Ovary (tissue), 9 donors: ENCODE measurements around the gene LRRC63. TPM values are rescaled to one million over a fixed set of nuclear protein-coding genes. Genes with fewer than 3 reads are reported as not detected.

ENCODE experiments used
- DNase-seq, 5 donors: peaks; one replicate each; pipeline ENCODE4 v3.0.0-alpha.2; 2019 to 2020
- H3K27ac ChIP-seq, 2 donors: fragments of 200-600 bp; one replicate each; pipeline versions ENCODE4 v1.5.1 to v1.8.0; 2019 to 2022
- H3K27me3 ChIP-seq: fragments of 200-600 bp; one replicate; pipeline ENCODE4 v1.8.0; 2022
- H3K36me3 ChIP-seq: fragments of 200-600 bp; sonication (generic); one replicate; pipeline ENCODE4 v1.5.1; 2019
- H3K4me1 ChIP-seq: one replicate; pipeline ENCODE4 v1.8.1; 2013; ENCODE audit warnings: mild to moderate bottlenecking, moderate library complexity; ENCODE audit not compliant: insufficient read depth
- H3K4me3 ChIP-seq: fragments of 200-600 bp; sonication (generic); one replicate; pipeline ENCODE4 v1.5.1; 2017
- H3K9me3 ChIP-seq, 2 donors: fragments of 200-600 bp in 1 of 2; sonication (generic) in 1 of 2; one replicate each; pipeline versions ENCODE4 v1.5.1 to v1.8.1; 2013 to 2019; ENCODE audit warnings: mild to moderate bottlenecking in 1 of 2, moderate library complexity in 1 of 2
- EP300 ChIP-seq: sonication (generic); formaldehyde crosslinking; IDR thresholded peaks from one replicate; pipeline ENCODE4 v1.6.1; 2017; ENCODE audit warnings: antibody characterized with exemption
- POLR2A ChIP-seq: fragments of 450-650 bp; IDR thresholded peaks from one replicate; pipeline ENCODE4 v1.6.1; 2017; ENCODE audit warnings: antibody characterized with exemption, mild to moderate bottlenecking, moderate library complexity
- WGBS, 3 donors: extraction: QIAGEN DNeasy Blood & Tissue Kit in 1 of 3; methylation state at CpG; one replicate each; pipeline versions ENCODE4 v1.1.5 to v1.1.7; 2013 to 2017; 5-methylcytosine and 5-hydroxymethylcytosine counted together
- intact Hi-C, 4 donors: fragments of 100-400 bp; cut with DNase I; formaldehyde crosslinking; loops; one replicate each; pipeline versions ENCODE4 v1.11.0 to v1.15.1; 2022 to 2023
- polyA plus RNA-seq, 2 donors: library from polyadenylated mRNA; stranded (reverse); fragments of 200-250 nt in 1 of 2; fragments of 350-450 nt in 1 of 2; fragmentation: Illumina TruSeq in 1 of 2; extraction: RNeasy Lipid Tissue Mini Kit (QIAGEN cat#74804) in 1 of 2; gene quantifications; one replicate each; pipeline ENCODE4 v1.2.3, GENCODE V29; 2013 to 2014
- total RNA-seq, 7 donors: library from RNA; depleted of rRNA in 2 of 7; stranded (reverse); fragments of >200 nt in 2 of 7; fragmentation: NEBNext Ultra II Directional in 3 of 7; extraction: Animal tissue kit (Norgen Biotek cat#: 25700) in 3 of 7; gene quantifications; one replicate each; pipeline versions ENCODE4 v1.1.0 to v1.2.4, GENCODE V29; 2016 to 2023
- TF ChIP-seq, protein P1 (sequence below), 3 donors: fragments of 450-650 bp in 2 of 3; fragments of 200-600 bp in 1 of 3; IDR thresholded peaks; one replicate each; pipeline versions ENCODE4 v1.5.1 to v1.8.0; 2016 to 2022; ENCODE audit warnings: antibody characterized with exemption in 3 of 3, mild to moderate bottlenecking in 1 of 3
- donor health status: DM: no; HTN: no; CAD: no; lungs with moderate emphysema.
- donor health status: DM: no; HTN: no; CAD: no.
- donor health status: Bipolar disorder and iron deficiency.
- donor health status: DM: yes; HTN: yes; CAD: no.
- donor health status: DM: no; HTN: no; CAD: no.
- donor health status: DM: yes; HTN: yes; CAD: no.

Gene LRRC63
- total and polyA plus RNA-seq, 9 donors: 0.12 to 0.92 (median 0.22) TPM; not detected in 4

DNA sequence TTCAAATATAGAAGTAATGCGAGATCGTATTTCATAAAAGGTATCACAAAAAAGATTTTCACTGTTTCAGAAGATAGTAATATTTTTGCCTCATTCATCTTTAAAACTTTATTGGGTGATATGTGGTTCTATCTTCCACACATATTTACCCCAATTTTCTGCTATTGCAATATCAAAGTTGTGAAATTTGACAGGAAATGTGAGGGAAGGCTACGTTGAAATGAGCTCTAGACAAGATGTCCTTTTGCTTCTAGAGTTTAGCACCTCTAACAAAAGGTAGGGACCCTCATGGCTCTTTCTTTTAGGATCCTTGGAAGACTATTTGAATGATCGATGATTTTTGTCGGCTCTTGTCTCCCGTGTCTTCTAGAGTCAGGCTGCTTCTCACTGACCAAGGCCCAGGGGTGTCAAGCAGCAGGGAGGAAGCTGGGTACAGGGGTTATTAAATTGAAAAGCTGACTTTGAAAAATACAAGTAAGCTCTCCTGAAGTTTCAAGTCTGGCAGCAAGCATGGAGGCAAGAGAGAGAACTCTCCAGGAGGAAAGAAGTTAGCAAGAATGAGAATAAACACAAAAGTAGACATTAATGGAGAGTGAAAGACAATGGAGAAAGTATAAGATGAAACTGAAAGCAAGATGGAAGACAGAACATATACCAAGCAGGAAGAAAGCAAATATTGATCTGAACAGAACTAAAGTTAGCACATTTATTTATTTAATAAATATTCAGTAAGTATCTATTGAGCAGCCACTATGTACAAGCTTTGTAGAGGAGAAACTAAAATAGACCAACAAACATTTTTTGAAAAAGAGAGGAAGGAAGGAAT is 101.9 kb downstream of the LRRC63 start:
- TF ChIP-seq EP300 (no peak), POLR2A (no peak)
- TF ChIP-seq, protein P1, sequence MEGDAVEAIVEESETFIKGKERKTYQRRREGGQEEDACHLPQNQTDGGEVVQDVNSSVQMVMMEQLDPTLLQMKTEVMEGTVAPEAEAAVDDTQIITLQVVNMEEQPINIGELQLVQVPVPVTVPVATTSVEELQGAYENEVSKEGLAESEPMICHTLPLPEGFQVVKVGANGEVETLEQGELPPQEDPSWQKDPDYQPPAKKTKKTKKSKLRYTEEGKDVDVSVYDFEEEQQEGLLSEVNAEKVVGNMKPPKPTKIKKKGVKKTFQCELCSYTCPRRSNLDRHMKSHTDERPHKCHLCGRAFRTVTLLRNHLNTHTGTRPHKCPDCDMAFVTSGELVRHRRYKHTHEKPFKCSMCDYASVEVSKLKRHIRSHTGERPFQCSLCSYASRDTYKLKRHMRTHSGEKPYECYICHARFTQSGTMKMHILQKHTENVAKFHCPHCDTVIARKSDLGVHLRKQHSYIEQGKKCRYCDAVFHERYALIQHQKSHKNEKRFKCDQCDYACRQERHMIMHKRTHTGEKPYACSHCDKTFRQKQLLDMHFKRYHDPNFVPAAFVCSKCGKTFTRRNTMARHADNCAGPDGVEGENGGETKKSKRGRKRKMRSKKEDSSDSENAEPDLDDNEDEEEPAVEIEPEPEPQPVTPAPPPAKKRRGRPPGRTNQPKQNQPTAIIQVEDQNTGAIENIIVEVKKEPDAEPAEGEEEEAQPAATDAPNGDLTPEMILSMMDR (IDR thresholded peaks at IDR 0.05): no peak
- Histone ChIP-seq H3K27ac (no peak overlapping the region), H3K4me1 (no peaks in the 10 kb centered on the region), H3K4me3 (no peak overlapping the region), H3K9me3 (no peaks in the 10 kb centered on the region), H3K36me3 (no peaks in the 10 kb centered on the region), H3K27me3 (no peaks in the 10 kb centered on the region)
- no peak for DNase-seq
- WGBS, 3 donors: 91 to 92% (median 92%) methylated on average over 6 of the region's 6 CpGs
- intact Hi-C loops: no loop called here

DNA sequence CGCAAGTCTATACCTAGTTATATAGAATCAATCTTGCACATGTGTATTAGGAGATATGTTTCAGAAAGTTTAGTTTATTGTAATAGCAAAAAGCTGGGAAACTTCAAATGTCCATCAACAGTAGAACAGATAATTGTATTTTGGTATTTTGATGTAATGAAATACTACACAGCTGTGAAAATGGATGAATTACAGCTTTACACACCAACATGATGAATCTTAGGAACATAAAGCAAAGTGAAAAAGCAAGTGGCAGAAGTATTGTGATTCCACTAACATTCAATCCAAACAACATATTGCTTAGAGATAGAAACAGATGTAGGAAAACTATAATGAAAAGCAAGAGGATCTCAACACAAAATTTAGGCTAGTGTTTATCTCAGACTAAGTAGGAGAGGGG is 102.9 kb downstream of the LRRC63 start:
- Histone ChIP-seq H3K27me3 (no peaks in the 10 kb centered on the region), H3K36me3 (no peaks in the 10 kb centered on the region), H3K4me1 (no peaks in the 10 kb centered on the region), H3K9me3 (no peaks in the 10 kb centered on the region), H3K4me3 (no peak overlapping the region), H3K27ac (no peak overlapping the region)
- TF ChIP-seq EP300: no peak
- TF ChIP-seq POLR2A: no peak
- TF ChIP-seq, protein P1 (IDR thresholded peaks at IDR 0.05): no peak
- DNase-seq: no peak
- intact Hi-C loops: no loop called here
- 97 to 99% (median 98%) methylated on average over 1 of the region's 1 CpG for WGBS, 3 donors

DNA sequence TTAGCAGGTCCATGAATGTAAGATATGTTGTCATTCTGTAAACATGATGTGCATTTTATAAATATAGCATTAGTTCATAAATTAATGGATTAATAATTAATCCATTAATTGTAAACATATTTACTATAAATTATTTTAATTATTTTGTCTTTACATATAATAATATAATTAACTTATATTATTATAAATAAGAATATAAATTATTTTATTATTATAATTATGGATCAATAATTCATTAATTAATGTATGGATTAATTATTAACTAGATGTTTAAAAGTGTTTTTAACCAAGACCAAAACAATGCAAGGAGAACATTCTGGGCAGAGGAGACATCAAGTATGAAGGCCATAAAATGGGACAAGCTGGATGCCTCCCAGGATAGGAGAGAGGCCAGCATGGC is 103.3 kb downstream of the LRRC63 start:
- Histone ChIP-seq H3K36me3 (no peaks in the 10 kb centered on the region), H3K4me1 (no peaks in the 10 kb centered on the region), H3K27ac (no peak overlapping the region), H3K27me3 (no peaks in the 10 kb centered on the region), H3K9me3 (no peaks in the 10 kb centered on the region), H3K4me3 (no peak overlapping the region)
- no peak for DNase-seq
- TF ChIP-seq, protein P1 (IDR thresholded peaks at IDR 0.05): no peak
- TF ChIP-seq POLR2A: no peak
- TF ChIP-seq EP300: no peak
- intact Hi-C loops: no loop called here

DNA sequence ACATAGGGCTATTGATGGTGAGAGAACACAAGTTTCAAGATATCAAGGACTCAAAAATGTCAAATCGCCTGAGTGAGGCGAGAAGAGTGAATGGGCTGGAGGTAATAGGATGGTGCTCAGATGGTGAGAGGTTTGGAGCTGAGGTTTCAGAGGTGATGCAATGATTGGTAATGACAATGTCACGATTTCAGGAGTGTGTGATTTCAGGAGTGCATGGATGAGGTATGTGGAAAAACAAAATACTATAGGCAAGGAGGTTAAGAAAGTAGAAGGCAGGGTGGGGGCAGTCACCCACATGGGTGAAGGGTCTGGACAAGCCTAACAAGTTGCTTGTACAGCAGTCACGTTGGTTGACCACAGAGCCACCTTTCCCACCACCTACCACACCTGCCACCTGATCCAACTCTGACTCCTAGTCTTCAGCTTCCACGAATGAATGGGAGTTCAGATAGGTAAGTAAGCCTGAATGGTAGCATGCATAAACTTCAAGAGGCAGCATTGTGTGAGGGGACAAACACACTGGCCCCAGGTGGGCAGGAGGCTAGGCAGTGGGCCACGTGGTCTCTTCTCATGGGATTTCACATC is 103.9 kb downstream of the LRRC63 start:
- intact Hi-C loops: no loop called here
- Histone ChIP-seq H3K36me3 (no peaks in the 10 kb centered on the region), H3K4me3 (no peak overlapping the region), H3K4me1 (no peaks in the 10 kb centered on the region), H3K27me3 (no peaks in the 10 kb centered on the region), H3K9me3 (no peaks in the 10 kb centered on the region), H3K27ac (no peak overlapping the region)
- TF ChIP-seq EP300 (no peak), POLR2A (no peak)
- 81 to 90% (median 89%) methylated on average over 6 of the region's 6 CpGs for WGBS, 3 donors
- no peak for DNase-seq

DNA sequence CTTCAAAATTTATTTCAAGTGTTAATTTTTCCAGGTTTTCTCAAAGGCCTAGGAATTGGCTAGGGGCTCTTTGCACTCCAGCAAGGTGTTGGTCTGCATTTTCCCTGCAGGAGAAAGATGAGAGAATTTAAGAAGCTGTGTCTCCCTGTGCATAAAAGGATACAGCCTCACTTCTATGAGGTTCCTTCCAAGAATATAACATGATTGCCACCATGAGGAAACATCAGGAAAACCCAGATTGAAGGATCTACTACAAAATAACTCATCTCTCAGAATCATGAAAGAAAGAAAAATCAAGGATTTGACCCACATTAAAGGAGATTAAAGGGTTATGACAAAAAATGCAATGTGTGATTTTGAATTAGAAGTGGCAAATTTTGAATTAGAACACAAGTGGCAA is 105.4 kb downstream of the LRRC63 start:
- Histone ChIP-seq H3K9me3 (no peaks in the 10 kb centered on the region), H3K4me3 (no peak overlapping the region), H3K27me3 (no peaks in the 10 kb centered on the region), H3K4me1 (no peaks in the 10 kb centered on the region), H3K27ac (no peak overlapping the region), H3K36me3 (no peaks in the 10 kb centered on the region)
- TF ChIP-seq, protein P1 (IDR thresholded peaks at IDR 0.05): no peak
- no peak for TF ChIP-seq EP300
- TF ChIP-seq POLR2A: no peak
- intact Hi-C loops: no loop called here
- no peak for DNase-seq
